H54 (cell line): Measurements from ENCODE around the gene KBTBD4.
"Not testable (repeated sequence)": the region's sequence is repeated elsewhere in the genome, so short reads cannot be mapped to it uniquely, and the experiment has no call there.

Experiments used
- DNase-seq: peaks from one replicate; pipeline ENCODE4 v3.0.0; 2011; ENCODE audit warnings: low spot score, mixed read lengths; ENCODE audit not compliant: insufficient read length
- FAIRE-seq: peaks from 3 replicates; lab custom pipeline; 2011; peaks lifted over from hg19 to GRCh38; lab: Jason Lieb, UNC
- POLR2A ChIP-seq: IDR thresholded peaks from 2 replicates; pipeline ENCODE4 v1.6.1; 2011; ENCODE audit warnings: low read depth, mild to moderate bottlenecking, low read length

Gene KBTBD4

GRCh38 chr11:47534704-47535251, 44.0 kb downstream of the KBTBD4 start:
- TF ChIP-seq POLR2A = no peak
- DNase-seq (no peak), FAIRE-seq (no peak)

DNA sequence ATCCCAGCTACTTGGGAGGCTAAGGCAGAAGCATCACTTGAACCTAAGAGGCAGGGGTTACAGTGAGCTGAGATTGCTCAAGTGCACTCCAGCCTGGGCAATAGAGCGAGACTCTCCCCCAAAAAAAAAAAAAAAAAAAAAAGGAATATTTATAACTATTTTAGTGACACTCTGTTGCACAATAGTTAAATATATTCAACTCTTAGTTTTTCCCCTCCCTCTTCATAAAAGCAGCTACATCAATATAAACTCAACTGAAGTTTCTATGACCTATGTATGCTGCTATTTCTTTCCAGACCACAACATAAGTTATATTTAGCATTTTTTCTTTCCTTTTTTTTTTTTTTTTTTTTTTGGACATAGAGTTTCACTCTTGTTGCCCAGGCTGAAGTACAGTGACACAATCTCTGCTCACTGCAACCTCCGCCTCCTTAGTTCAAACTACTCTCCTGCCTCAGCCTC, 45.0 kb downstream of the KBTBD4 start:
- no peak for DNase-seq
- no peak for FAIRE-seq
- no peak for TF ChIP-seq POLR2A

GRCh38 chr11:47532597-47533213, 46.1 kb downstream of the KBTBD4 start:
- DNase-seq (no peak), FAIRE-seq (no peak)
- TF ChIP-seq POLR2A = no peak

- DNase-seq = no peak
- no peak for FAIRE-seq
- no peak for TF ChIP-seq POLR2A
Observed at GRCh38 chr11:47531666-47532065, 47.1 kb downstream of the KBTBD4 start.

DNA sequence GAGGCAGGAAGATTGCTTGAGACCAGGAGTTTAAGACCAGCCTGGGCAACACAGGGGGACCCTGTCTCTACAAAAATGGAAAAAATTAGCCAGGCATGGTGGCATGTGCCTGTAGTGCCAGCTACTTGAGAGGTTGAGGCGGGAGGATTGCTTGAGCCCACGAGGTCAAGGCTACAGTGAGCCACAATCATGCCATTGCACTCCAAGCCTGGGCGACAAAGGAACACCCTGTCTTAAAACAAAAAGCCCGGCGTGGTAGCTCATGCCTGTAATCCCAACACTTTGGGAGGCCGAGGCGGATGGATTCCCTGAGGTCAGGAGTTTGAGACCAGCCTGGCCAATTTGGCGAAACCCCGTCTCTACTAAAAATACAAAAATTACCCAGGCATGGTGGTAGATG, 48.0 kb downstream of the KBTBD4 start:
- not testable (repeated sequence) for DNase-seq, FAIRE-seq

- no peak for FAIRE-seq
- no peak for DNase-seq
- no peak for TF ChIP-seq POLR2A
Observed at GRCh38 chr11:47529951-47530350, 48.8 kb downstream of the KBTBD4 start.

DNA sequence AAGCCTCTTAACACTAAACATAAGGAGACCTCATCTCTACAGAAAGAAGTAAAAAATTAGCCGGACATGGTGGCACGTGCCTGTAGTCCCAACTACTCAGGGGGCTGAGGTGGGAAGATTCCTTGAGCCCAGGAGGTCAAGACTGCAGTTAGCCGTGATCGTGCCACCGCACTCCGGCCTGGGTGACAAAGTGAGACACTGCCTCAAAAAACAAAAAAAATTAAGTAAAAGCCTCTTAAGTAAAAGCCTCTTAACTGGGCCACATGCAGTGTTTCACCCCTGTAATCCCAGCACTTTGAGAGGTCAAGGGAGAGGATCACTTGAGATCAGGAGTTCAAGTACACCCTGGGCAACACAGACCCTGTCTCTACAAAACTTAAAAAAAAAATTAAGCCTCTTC, 51.6 kb downstream of the KBTBD4 start:
- no peak for DNase-seq
- no peak for FAIRE-seq
- no peak for TF ChIP-seq POLR2A

GRCh38 chr11:47526032-47526431, 52.7 kb downstream of the KBTBD4 start:
- DNase-seq, FAIRE-seq: not testable (repeated sequence)

DNA sequence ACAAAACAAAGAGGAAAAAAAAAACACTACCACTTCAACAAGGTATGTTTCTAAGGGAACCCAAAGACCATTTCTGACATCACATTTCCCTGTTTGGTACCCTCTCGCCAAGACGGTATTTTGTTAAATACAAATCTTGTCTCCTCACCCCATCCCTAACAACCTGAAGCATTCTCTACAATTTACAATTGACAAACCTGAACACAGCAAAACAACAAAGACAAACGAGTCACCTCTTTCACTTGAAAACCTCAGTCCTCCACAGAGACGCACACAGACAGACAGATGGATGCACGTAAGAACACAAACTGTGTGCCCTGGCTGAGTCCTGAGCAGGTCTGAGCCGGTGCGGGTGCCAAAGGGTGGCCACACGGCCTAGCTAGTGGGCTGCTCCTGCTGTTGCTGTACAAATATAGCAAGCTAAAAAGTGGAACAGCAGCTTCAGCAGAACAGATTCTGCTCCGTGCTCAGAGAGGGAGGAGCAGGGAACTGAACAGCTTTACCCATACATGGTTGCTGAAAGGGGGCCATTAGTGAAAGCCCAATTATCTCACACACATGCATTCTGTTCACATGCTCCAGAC, 54.4 kb downstream of the KBTBD4 start:
- DNase-seq (no peak), FAIRE-seq (peak; percentile 15)
- no peak for TF ChIP-seq POLR2A

GRCh38 chr11:47523490-47524225, 55.1 kb downstream of the KBTBD4 start:
- no peak for TF ChIP-seq POLR2A
- FAIRE-seq (peak; percentile 95), DNase-seq (peak; percentile 63)
